HG03097 (cell line): ENCODE data around the gene NENF.

Experiments used
- ATAC-seq: cut with Tn5 transposase; IDR thresholded peaks from one replicate; pipeline ENCODE4 v1.9.1; 2021; ENCODE audit not compliant: unreplicated experiment, low FRiP score

NENF gene

GRCh38 chr1:212430955-212431394 lies 1.7 kb upstream of the NENF start:
- ATAC-seq, result no peak

- ATAC-seq, result no peak
These were observed 1.1 kb upstream of the NENF start for GRCh38 chr1:212431644-212432043.

GRCh38 chr1:212432272-212432660 lies 454 bp upstream of the NENF start:
- no peak for ATAC-seq

- no peak for ATAC-seq
These were observed 1.1 kb downstream of the NENF start for GRCh38 chr1:212433577-212434462.

- ATAC-seq, result no peak
These were observed 2.3 kb downstream of the NENF start for GRCh38 chr1:212434992-212435391.

GRCh38 chr1:212437179-212437798 lies 4.6 kb downstream of the NENF start:
- ATAC-seq, result no peak

GRCh38 chr1:212438831-212439237 lies 6.1 kb downstream of the NENF start:
- no peak for ATAC-seq

- no peak for ATAC-seq
These were observed 7.7 kb downstream of the NENF start for GRCh38 chr1:212440419-212440818.

GRCh38 chr1:212442408-212442807 lies 9.7 kb downstream of the NENF start:
- ATAC-seq, result no peak

- no peak for ATAC-seq
These were observed 13.6 kb downstream of the NENF start for GRCh38 chr1:212446333-212446732.

GRCh38 chr1:212447478-212447877 lies 14.8 kb downstream of the NENF start:
- ATAC-seq, result no peak

- no peak for ATAC-seq
These were observed 17.7 kb downstream of the NENF start for GRCh38 chr1:212450331-212450881.

- ATAC-seq, result no peak
These were observed 18.9 kb downstream of the NENF start for GRCh38 chr1:212451416-212452322.

GRCh38 chr1:212452323-212453155 lies 19.8 kb downstream of the NENF start:
- ATAC-seq, result no peak

GRCh38 chr1:212453156-212453857 lies 20.6 kb downstream of the NENF start:
- no peak for ATAC-seq

GRCh38 chr1:212454741-212455140 lies 22.0 kb downstream of the NENF start:
- no peak for ATAC-seq

GRCh38 chr1:212455401-212455800 lies 22.7 kb downstream of the NENF start:
- no peak for ATAC-seq

- no peak for ATAC-seq
These were observed 23.2 kb downstream of the NENF start for GRCh38 chr1:212455803-212456528.
